HG02970 (cell line): ENCODE data around the gene RPP40.
A peak's percentile ranks its signal among the peaks of the same experiment; 100 is the strongest.
"Not testable (repeated sequence)": the region's sequence is repeated elsewhere in the genome, so short reads cannot be mapped to it uniquely, and the experiment has no call there.

Experiments
- ATAC-seq: cut with Tn5 transposase; IDR thresholded peaks from one replicate; pipeline ENCODE4 v1.9.1; 2021; ENCODE audit warnings: mild to moderate bottlenecking, moderate library complexity, moderate number of reproducible peaks; ENCODE audit not compliant: unreplicated experiment, low FRiP score

Gene RPP40

GRCh38 chr6:5003604-5004372 is at the start of gene RPP40:
RPP40 (minus strand) TSS chr6:5004037; CDS start chr6:5004002, 35 bp downstream.
- ATAC-seq = peak; percentile 99

- no peak for ATAC-seq
Measured at GRCh38 chr6:5053038-5053437, 49.2 kb upstream of the RPP40 start.

GRCh38 chr6:5051394-5051793 is 47.6 kb upstream of the RPP40 start:
- ATAC-seq = no peak

- no peak for ATAC-seq
Measured at GRCh38 chr6:5050009-5050408, 46.2 kb upstream of the RPP40 start.

GRCh38 chr6:5046430-5046829 is 42.6 kb upstream of the RPP40 start:
- no peak for ATAC-seq

DNA sequence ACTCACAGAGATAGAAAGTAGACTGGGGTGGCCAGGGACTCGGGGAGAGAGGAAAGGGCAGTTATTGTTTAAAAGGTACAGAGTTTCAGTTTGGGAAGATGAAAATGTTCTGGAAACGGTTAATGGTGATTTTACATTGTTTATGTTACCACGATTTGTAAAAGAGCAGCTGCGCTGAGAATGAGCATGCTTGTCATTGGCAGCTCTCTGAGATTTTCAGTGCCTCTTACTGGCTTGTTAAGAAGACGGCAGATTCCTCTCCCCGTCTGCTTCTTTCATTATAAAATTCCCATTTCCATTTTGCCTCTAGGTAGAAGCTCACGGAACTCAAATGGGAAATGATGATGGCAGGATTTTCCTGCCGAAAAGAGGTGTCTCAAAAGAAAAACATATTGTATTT is 41.6 kb upstream of the RPP40 start:
- ATAC-seq = no peak

DNA sequence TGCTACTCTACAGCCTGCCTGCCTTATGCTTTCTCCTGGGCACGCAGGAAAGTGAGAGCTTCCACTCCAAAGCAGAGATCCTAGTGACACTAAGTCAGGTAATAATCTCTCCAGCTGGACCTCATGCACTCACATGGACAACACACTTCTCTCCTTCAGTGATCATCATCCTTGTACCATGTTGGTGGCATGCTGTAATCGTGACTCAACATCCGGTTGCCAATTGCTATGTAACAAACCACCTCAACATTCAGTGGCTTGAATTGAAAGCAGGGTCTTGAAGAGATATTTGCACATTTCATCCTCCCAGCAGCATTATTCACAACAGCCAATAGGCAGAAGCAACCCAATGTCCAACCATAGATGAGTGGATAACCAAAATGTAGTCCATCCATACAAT is 41.0 kb upstream of the RPP40 start:
- ATAC-seq = no peak

GRCh38 chr6:5042436-5042835 is 38.6 kb upstream of the RPP40 start:
- ATAC-seq = no peak

GRCh38 chr6:5041955-5042354 is 38.1 kb upstream of the RPP40 start:
- ATAC-seq = no peak

DNA sequence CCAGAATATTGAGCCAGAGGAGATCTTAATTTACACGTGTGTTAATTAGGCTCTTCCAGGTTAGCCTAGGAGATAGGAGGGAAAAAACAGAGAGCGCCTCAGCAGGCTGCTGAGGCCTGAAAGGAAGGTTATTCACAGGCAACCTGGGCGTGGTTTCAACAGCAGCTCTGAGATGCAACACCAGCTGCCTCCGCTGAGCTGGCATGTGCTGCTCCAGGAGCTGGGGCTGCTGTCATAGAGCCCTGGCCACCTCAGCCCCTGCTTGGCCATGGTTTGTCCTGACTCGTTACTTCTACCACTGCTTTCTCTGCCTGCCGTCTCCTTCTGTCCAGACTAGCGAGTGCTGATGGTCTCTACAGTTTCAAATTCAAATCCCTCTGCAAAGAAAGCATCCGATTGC is 32.4 kb upstream of the RPP40 start:
- no peak for ATAC-seq

DNA sequence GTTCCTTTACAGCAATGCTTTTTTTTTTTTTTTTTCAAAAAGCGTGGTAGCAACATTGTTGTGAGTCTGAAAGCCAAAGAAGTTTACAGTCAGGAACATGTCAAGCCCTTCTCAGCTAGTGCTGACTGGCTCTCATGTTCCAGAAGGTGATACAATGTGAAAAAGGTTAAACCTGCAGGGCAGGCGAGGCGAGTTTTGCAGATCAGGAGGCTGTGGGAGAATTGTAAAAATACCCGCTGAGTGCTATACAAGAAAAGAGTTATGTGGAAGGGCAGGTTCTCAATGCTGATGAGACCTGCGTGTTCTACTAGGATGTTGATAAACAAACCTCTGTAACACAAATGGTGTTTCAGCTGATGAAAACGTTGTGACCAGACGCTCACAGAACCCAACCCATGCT is 30.9 kb upstream of the RPP40 start:
- ATAC-seq = no peak

DNA sequence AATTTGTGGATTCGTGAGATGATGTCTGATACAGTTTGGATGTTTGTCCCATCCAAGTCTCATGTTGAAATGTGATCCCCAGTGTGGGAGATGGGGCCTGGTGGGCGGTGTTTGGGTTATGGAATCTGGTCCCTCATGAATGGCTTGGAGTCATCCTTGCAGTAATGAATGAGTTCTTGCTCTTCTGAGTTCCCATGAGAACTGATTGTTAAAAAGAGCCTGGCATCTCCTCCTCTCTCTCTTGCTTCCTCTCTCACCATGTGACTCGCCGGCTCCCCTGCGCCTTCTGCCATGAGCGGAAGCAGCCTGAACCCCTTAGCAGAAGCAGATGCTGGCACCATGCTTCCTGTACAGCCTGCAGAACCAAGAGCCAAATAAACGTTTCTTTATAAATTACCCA is 30.5 kb upstream of the RPP40 start:
- ATAC-seq = no peak

DNA sequence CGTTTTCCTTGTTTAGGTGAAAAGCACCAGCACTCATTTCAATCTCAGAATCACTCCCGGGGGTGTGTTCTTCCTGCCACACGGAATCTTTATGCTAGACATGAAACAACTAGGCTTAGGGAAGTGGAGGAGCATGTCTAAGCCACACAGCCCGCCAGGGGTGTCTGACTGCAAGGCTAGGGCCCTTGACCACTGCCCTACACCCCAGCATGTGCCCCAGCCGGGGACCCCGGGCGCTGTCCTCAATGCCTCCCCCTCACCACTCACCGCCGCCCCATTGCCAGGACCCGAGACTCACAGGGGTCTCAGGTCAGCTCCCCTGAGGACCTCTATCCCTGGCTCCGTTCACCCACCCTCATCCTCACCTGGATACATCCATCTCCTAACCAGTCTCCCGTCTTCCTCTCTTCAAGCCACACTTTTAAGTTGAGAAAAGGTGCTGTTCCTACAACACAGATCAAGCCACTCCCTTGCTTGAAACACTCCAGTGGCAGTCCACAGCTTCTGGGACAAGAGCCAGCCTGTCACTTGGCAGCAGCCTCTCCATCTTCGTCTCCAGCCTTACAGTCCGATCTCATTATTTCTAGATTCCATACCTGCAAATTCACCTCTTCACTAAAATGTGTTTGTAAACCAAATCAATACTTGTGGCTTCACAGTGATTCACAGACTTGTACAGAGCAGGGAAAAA is 29.5 kb upstream of the RPP40 start:
- ATAC-seq = not testable (repeated sequence)

- ATAC-seq = not testable (repeated sequence)
Measured at GRCh38 chr6:5032706-5033105, 28.9 kb upstream of the RPP40 start.

- ATAC-seq = no peak
Measured at GRCh38 chr6:5031150-5031549, 27.3 kb upstream of the RPP40 start.

GRCh38 chr6:5030596-5031136 is 26.8 kb upstream of the RPP40 start:
- ATAC-seq = peak; percentile 62

- ATAC-seq = no peak
Measured at GRCh38 chr6:5029609-5030008, 25.8 kb upstream of the RPP40 start.

GRCh38 chr6:5028921-5029320 is 25.1 kb upstream of the RPP40 start:
- ATAC-seq = no peak

- no peak for ATAC-seq
Measured at GRCh38 chr6:5028301-5028700, 24.5 kb upstream of the RPP40 start.

DNA sequence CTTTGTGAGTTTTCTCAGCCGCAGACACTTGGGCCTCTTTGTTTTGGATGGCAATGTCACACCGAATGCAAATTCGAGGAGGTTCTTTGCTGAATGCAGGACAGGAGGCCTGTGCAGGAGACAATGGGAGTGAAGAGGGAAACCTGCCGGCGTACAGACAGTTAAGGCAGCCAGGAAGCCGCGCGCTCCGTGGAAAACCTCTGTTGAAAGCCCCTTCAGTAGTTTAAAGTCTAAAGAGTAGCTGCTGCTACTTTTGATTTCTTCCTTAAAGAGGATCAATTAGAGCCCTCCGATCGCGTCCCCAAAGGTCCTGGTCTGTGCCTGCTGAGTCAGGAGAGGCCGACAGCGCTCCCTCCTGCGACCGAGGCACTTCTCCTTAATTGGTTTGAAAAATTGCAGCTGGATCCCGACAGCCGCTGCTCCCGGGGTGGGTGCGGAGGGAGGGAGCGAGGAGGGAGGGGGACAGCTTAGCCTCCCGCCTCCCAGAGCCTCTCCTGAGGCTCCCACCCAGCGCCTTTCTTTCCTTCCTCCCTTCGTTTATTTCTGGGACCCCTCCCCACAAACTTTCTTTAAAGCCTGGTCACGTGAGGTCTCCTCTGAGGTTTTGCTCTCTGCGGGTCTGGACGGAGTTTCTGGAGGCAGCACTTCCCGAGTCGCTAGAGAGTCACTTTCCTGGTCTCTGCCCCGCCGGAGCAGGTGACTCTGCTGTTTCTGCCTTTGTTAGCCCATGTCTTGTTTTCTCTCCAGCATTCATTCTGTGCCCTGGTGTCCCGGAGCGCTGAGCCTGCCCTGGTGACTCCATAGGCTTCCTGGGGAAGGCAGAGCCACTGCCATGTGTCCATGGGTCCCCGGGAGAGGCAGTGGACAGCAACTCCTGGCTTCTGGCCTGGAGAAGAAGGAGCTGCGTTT is 22.3 kb upstream of the RPP40 start:
- ATAC-seq = no peak

GRCh38 chr6:5023923-5024322 is 20.1 kb upstream of the RPP40 start:
- no peak for ATAC-seq
